Mammary epithelial cell (primary cell): ENCODE data around the gene CEMP1.

Source experiments
- CTCF ChIP-seq, 2 donors: IDR thresholded peaks in 1 of 2; conservative IDR thresholded peaks in 1 of 2; 2 replicates each; pipeline ENCODE4 v1.5.1; 2011 to 2012; ENCODE audit warnings: inconsistent platforms in 2 of 2, low read length in 2 of 2, mild to moderate bottlenecking in 2 of 2, control low read depth in 1 of 2, low read depth in 1 of 2; ENCODE audit not compliant: insufficient read depth in 1 of 2; ENCODE audit errors: extremely low read depth in 1 of 2
- EZH2 ChIP-seq: IDR thresholded peaks from 2 replicates; pipeline ENCODE4 v1.6.1; 2012; ENCODE audit warnings: low read length, inconsistent platforms, borderline replicate concordance

GRCh38 chr16:2524339-2524938 lies 6.8 kb downstream of the CEMP1 start:
- no peak for TF ChIP-seq CTCF (conservative IDR thresholded peaks at IDR 0.05 in 1 of 2, IDR thresholded peaks at IDR 0.05 in 1 of 2; ENCODE audit: extremely low read depth in 1 of 2, insufficient read depth in 1 of 2, low read depth in 1 of 2, low read length in 2 of 2)
- TF ChIP-seq EZH2: no peak
